HG03575 (cell line): ENCODE results near the gene MYOT.

Source experiments
- ATAC-seq: cut with Tn5 transposase; IDR thresholded peaks from one replicate; pipeline ENCODE4 v1.9.1; 2021; ENCODE audit not compliant: unreplicated experiment, insufficient number of reproducible peaks, low FRiP score; ENCODE audit errors: extremely low read depth

The MYOT gene

GRCh38 chr5:137867664-137868063 is at the start of gene MYOT:
MYOT (plus strand) TSS chr5:137867860; CDS start chr5:137870652, 2,792 bp downstream.
- no peak for ATAC-seq

DNA sequence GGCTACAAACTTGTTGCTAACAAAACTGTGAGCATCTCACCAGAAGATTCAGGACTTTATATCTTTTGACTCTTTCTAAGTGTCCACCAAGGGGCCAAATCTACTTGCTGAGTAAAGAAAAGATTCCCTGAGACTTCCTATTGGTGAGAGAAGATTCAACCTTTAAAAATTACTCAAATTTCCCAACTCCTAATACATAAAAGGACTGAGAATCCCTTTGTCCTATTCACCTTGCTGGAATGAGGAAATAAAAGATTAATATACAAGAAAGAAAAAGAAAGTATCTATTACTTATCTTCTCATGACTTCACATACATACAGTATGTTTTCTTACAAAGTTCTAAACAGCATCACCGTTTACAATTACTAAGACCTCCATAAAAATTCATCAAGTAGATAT is 47.9 kb upstream of the MYOT start:
- ATAC-seq: no peak

- no peak for ATAC-seq
These were observed 45.4 kb upstream of the MYOT start for GRCh38 chr5:137822158-137822764.

- ATAC-seq: no peak
These were observed 44.7 kb upstream of the MYOT start for GRCh38 chr5:137822984-137823383.

GRCh38 chr5:137825165-137825564 is 42.5 kb upstream of the MYOT start:
- no peak for ATAC-seq

DNA sequence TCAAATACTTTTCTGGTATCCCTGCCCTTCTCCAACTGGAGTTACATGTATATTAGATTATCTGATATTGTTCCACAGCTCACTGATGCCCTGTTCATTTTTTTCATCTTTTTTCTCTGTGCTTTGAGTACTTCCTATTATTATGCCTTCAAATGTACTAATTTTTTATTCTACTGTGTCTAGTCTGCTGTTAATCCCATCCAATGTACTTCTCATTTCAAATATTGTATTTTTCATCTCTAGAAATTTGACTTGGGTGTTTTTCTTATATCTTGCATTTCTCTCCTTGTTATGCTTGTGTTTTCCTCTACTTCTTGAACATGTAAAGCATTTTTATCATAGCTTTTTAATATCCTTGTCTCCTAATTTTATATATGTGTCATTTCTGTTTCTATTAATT is 41.6 kb upstream of the MYOT start:
- ATAC-seq: no peak

- no peak for ATAC-seq
These were observed 39.5 kb upstream of the MYOT start for GRCh38 chr5:137828180-137828579.

DNA sequence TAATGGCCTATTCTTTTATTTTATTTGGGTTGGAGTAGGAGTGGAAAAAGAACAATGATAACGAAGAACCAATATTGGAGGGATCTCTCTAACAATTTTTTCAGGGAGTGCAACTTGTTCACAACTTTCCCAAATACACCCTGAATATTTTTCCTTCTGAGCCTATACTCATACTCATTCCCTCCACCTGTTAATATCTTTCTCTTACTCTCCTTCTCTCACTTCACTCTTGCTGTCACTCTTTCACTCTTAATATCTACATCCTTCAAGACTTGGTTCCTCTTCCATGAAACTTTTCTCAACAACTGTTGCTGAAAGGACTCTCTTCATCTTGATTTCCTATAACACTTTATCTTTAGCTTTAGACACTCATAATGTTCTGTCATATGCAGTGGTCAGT is 39.0 kb upstream of the MYOT start:
- ATAC-seq: no peak

DNA sequence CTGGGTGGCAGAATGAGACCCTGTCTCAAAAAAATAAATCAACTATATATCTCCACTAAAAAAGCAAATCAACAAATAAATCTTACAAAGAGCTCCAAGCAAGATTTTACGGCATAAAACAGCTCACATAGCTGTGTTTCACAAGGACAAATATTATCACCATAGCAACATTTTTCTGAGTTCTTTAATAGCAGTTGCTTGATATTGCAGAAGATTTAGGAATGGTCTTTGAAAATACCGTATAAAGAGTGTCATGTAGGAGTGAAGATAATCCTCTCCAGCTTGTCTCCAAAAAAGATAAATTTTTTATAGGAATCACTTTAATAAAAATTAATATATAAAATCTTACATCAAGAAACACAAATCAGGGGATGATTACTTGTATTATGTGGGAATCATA is 36.6 kb upstream of the MYOT start:
- no peak for ATAC-seq

GRCh38 chr5:137831526-137831925 is 36.1 kb upstream of the MYOT start:
- ATAC-seq: no peak

- ATAC-seq: no peak
These were observed 35.2 kb upstream of the MYOT start for GRCh38 chr5:137832416-137832815.

GRCh38 chr5:137833463-137833862 is 34.2 kb upstream of the MYOT start:
- ATAC-seq: no peak

DNA sequence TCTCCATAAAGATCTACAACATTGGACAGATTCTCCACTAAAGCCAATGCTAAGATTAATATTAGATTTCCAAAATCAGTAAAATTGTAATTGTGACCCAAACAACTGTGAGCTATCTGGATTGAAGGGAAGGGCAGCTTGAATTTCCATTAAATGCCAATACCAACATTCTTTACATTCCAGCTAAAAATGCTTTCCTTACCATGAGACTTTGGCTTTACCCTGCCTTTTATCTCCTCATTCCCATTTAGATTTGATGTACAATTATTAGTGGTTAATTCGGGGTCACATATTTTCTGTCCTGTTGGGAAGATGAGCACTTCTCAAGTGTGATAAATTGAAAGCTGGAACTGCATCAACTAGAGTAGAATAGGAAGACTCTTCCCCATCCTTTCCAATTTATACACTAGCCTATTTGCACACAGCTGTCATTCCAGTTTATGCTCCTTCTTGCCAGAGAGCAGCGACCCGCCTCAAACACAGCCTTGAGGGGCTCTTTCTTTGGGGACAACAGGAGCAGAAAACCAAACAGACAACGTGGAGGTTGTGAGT is 33.1 kb upstream of the MYOT start:
- ATAC-seq: no peak

DNA sequence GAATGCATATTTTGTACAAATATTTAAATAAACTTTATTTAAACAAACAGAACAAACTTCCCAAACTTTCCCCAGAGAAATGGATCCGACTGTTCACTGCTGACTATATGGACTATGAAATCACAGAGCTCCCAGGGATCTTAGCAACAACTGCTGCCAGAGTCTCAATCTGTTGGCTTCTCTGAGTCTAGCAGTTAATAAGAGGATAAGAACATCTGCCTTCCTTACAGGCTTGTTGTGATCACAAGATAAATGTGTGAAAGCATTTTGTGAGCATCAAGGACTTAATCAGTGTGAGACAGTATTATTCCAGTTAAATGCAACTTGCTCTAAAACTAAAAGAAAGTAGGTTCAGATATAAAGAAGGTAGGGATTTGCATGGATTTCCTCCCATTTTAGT is 31.4 kb upstream of the MYOT start:
- ATAC-seq: no peak

DNA sequence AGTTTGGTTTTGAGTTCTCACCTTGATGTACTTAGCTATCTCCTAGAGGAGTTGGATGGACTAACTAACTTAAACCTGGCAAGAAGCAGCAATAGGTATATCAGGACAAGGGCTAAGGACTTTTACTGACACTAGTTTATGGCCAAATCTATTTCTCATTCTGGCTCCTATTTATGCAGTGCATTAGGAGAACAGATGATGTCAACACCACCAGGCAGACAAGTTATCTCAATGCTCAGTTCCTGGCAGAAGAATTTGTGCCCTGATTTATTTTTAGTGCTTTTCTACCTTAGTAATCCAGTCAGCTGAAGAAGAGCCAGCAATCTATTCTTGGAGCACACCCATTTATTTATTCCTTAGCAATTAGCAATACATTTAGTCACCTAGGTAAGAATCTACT is 30.7 kb upstream of the MYOT start:
- ATAC-seq: no peak

DNA sequence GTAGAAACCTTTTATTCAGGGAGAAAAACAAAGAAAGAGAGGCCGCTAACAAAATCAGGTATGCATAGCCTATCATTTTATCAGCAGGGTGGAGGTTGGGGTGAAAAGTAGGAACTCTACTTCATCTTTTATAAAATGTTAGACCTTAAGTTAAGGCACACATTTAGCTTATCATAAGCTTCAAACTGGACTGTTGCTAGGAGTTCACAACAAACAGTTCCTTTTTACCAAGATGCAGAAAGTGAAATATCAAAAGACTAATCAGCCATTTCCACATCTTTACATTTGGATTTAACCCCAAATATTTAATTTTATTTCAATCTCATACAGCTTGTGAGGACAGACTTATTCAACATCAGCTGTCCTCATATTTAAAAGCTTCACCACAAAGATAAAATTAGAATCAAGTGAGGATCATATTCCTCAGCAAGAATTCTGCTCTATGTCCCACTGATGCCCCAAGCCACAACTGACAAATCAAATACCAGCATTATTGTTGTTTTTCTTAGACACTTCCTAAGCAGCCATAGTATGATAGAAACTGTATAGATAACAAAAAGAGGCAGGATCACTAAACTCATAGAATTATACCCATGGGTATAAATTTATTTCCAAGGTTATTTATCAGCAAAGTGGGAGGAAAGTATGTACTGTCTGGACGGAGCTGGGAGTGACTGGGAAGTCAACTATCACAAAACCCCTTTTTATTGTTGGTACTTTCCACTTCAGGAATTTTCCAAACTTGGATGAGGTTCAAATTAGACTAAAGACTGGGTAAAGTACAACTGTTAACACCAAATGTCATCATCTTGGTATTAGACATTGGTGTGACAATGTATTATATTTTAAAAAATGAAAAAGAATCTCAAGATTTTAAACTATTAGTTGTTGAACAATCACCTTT is 29.9 kb upstream of the MYOT start:
- ATAC-seq: no peak

DNA sequence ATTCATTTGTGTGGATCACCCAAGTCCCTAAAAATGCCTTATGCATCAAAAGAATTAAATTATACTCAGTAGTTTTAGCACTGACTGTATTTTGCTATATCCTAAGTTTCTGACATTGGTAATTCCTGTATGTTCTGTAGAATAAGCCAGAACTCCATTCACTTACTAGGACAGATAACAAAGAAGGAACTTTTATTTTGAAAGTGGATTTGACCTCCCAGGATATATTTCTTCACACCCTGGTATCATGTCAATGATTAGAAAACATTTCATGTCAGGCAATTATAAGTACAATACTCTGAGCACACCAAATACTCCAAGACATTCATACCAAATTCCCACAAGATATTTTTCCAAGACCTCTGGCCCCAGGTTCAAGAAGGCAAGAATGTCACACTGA is 28.7 kb upstream of the MYOT start:
- no peak for ATAC-seq

DNA sequence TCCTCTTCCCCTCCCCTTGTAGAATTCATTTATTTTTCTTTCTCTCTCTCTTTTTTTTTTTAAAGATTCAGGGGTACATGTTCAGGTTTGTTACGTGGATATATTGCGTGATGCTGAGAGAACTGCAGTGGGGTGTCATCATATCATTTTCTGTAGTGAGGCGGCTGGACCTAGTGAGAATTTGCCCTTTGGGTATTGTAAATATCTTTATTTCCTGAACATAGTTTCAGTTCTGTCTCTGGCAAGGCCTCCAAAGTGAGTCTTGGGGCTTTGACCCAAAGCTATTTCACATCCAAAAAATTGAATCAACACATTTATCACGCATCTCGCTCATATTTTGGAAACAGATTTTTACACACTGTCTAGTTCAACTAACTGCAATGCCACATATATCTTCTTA is 25.4 kb upstream of the MYOT start:
- ATAC-seq: no peak

- no peak for ATAC-seq
These were observed 23.9 kb upstream of the MYOT start for GRCh38 chr5:137843676-137844299.

GRCh38 chr5:137845472-137845871 is 22.2 kb upstream of the MYOT start:
- no peak for ATAC-seq
